Fibroblast of the conjunctiva (primary cell): ENCODE measurements around the gene DEAF1.

ENCODE experiments used
- DNase-seq: peaks from one replicate; pipeline ENCODE4 v3.0.0-alpha.2; 2010; ENCODE audit warnings: low read depth

DEAF1 gene

GRCh38 chr11:721247-721740 is 26.3 kb upstream of the DEAF1 start:
- no peak for DNase-seq

DNA sequence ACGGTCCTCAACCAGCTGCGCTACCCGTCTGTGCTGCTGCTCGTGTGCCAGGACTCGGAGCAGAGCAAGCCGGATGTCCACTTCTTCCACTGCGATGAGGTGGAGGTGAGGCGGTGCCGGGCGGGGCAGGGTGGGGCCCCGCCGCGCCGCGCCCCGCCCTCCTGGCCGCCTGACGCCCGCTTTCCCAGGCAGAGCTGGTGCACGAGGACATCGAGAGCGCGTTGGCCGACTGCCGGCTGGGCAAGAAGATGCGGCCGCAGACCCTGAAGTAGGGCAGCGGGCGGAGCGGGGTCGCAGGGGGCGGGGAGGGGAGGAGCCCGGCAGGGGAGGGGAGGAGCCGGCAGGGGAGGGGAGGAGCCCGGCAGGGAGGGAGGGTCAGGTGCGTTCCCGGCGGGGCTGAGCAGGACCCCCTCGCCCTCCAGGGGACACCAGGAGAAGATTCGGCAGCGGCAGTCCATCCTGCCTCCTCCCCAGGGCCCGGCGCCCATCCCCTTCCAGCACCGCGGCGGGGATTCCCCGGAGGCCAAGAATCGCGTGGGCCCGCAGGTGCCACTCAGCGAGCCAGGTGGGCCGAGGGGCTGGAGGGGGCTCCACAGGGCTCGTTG is 25.7 kb upstream of the DEAF1 start:
- DNase-seq: no peak

DNA sequence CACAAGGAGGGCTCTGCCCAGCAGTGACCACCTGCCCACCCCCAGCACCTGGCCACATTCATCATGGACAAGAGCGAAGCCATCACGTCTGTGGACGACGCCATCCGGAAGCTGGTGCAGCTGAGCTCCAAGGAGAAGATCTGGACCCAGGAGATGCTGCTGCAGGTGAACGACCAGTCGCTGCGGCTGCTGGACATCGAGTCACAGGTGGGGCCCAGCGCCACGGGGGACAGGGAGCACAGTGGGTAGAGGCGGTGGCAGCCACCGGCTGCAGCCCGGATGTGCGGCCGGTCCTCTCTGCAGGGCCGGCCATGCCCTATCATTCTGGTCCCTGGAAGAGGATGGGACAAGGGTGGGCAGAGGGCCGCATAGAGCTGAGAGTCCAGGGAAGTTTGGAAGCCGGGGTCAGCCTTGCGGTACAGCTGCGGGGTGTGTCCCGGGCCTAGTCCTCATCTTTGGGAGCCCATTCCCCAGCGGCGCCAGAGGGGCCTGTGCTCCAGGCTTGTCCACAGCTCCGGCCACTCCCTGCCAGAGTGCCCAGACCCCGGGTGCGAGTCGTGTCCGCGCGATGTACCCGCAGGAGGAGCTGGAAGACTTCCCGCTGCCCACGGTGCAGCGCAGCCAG is 25.1 kb upstream of the DEAF1 start:
- DNase-seq: no peak

DNA sequence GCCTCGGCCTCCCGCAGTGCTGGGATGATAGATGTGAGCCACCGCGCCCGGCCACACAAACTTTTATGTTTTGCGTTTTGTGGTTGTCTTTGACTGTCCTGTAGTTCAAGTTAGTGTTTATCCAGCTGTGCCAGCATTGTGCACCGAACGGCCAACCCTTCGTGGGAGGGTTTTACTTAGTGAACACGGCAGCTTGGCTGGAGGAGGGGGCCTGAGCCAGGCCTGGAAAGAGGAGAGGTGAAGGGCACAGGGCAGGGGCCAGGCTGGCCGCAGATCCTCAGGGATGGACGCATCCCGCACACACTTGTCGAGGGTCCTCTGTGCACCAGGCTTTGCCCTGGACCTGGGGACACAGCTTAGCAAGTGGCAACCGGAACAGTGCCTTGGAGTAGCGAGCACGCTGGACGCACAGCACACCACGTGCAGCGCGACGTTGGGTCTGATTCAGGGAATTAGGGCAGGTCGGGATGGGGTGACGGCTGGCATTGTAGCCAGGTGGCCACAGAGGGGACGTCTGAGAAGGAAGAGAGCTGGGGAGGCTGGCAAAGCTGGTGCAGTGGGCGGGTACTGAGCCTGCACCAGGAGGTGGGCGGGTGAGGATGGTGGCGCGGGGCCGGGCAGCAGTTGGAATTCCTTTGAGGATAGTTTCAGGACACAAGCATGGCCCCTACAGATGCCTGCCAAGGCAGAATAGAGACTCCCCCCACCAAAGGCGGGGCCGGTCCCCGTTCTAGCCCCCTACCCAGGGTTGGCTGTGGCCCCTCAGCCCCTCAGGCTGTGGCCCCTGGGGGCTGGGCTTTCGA is 24.4 kb upstream of the DEAF1 start:
- DNase-seq: no peak

DNA sequence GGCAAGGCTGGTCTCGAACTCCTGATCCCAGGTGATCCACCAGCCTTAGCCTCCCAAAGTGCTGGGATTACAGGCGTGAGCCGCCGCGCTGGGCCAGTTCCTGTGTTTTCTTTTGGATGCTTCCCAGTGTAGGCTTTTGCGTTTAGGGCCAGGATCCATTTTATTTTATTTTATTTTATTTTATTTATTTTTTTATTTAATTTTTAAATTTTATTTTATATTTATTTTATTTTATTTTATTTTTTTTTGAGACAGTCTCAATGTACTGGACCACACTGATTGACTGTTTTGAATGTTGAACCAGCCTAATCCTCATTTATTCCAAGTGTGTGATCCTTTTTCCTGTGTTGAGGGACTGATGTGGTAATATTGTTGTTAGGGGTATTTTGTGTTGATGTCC is 19.4 kb upstream of the DEAF1 start:
- no peak for DNase-seq

DNA sequence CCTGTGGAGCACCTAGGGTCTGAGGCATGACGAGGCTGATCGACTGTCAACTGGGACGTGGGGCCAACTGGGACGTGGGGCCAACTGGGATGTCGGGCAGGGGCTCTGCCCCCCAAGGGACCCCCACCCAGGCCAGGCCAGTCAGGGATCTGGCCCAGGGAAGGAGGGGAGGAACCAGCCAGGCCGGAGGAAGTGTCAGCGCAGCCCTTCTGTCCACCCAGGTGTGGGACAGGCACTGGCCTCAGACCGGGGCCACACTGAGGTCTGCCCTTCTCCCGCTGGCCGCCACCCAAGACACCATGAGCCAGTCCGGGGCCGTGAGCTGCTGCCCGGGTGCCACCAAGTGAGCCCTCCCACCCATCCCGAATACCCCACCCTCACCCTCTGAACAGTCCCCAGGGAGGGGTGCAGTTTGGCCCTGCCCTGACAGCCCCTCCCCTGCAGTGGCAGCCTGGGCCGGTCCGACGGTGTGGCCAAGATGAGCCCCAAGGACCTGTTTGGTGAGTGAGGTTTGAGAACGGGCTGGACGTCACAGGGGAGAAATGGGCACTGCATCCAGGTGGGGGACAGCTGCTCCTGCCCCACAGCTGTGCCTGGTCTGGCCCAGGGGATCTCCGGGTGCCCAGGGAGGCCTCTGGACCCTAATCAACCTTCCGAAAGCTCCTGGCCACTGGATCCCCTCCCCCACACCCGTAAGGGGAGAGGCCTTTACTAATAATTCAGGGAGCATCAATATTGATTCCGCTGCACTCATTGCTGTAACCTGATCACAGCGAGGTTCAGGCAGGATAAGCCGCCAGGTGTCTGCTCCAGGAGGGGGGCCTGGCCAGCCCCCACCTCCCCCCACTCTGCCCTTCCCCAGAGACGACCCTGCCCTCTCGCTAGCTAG is 14.3 kb upstream of the DEAF1 start:
- DNase-seq: no peak

DNA sequence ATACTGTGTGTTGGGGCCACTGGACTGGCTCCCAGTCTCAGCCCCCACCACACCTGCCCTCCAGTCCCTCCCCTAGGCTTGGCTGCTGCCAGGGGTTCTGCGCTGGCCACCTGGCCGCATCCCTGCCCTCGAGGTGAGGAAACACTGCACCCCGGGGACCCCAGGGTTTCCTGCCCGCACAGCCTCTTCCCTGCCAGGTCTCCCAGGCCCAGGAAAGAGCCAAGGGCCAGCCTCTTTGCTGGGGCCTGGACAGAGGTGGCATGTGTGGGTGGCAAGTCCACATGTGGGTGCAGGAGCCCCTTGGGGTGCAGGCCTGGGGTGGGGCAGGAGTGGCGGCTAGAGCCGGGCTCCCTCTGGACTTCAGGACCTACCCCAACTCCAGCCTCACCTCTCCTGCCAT is 13.5 kb upstream of the DEAF1 start:
- no peak for DNase-seq

GRCh38 chr11:707817-708420 is 12.9 kb upstream of the DEAF1 start:
- DNase-seq: no peak

GRCh38 chr11:706957-707816 is 12.2 kb upstream of the DEAF1 start:
- DNase-seq: peak; percentile 17

DNA sequence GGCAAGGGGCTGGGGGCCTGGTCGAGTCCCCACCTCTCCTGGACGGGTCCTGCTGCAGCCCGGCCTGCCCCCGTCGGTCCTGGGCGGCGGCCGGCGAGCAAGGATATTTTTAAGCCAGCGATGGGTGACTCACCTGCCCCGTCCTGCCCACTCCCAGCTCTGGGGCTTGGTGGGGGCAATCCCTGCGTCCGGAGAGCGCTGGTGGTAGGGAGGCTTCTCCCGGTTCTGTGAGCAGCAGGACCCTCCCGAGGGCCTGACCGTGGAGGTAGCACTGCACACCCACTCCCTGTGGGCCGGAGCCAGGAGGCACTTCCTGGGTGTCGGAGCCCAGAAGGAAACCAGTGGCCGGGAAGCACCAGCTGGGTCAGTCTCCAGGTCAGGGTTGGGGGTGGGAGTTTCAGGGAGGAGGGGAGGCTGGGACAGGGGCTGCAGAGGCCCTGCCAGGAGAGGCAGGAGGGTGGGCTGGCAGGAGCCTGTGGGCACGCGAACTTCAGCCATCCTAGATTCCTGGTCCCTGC is 11.5 kb upstream of the DEAF1 start:
- peak; percentile 13 for DNase-seq

GRCh38 chr11:705646-706438 is 10.8 kb upstream of the DEAF1 start, which contains the start of gene EPS8L2:
Gene EPS8L2, plus strand, starts transcription at chr11:706231. Its CDS starts 3,177 bp downstream, at chr11:709408.
- no peak for DNase-seq

GRCh38 chr11:704781-705645 is 10.0 kb upstream of the DEAF1 start:
- DNase-seq: no peak

DNA sequence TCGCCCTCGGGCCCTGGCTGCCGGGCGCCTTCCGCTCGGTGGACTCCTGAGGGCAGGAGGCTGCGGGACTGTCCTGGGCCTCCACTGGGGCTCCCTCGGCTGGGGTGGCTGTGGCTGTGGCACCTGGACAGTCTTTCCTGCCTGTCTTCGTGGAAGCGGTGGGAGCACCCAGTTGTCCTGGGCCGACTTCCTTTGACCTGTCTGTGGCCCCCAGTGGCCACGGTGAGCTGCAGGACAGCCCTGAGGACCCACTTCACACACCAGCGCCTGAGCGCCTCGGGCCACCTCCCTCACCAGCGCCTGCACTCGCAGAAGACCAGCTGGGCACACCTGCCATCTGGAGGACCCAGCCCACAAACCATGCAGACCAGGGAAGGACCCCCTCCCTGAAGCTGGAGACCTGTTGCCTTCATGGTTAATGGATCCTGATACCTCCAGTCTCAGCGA is 9.2 kb upstream of the DEAF1 start:
- DNase-seq: no peak

- no peak for DNase-seq
Observed at GRCh38 chr11:703506-703905, 8.5 kb upstream of the DEAF1 start.

DNA sequence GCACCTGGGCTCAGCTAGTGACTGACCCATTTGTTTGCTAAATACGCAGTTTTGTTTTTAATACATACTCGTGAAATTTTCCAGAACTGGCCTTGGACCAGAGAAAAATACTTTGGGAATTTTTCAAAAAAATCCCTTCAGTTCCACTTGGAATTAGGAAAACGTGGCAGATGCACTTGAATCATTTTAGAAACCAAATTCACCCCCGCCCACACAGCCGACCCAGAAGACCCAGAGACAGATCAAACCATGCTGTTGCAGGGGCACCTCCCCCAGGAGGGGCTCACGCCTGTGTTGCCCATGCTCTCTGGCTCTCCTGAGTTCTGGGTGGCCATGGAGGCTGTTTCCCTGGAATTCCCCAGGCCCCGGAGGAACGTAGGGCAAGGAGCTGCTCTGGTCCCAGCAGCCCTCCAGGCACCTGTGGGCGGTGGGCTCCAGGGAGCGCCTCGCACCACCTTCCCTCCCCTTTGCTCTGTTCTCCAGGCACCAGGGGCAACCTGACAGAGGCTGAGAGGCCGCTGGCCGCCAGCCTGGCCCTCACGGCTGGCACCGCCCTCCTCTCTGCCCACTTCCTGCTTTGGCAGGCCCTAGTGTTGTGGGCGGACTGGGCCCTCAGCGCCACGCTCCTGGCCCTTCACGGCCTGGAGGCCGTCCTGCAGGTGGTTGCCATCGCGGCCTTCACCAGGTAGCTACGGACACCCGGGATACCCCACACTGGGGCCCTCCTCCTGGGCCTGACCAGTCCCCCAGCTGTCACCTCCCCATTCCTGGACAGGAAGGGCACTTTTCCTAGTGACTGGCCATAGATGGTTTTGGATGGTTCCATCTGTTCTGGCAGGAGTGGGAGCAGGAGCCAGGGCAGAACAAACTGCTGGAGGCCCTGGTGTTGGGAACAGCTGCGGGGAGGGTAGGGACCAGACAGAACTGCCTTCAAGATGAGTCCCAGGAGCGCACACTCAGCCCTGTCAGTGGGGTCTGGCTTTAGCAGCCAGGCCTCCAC is 7.7 kb upstream of the DEAF1 start:
- no peak for DNase-seq

DNA sequence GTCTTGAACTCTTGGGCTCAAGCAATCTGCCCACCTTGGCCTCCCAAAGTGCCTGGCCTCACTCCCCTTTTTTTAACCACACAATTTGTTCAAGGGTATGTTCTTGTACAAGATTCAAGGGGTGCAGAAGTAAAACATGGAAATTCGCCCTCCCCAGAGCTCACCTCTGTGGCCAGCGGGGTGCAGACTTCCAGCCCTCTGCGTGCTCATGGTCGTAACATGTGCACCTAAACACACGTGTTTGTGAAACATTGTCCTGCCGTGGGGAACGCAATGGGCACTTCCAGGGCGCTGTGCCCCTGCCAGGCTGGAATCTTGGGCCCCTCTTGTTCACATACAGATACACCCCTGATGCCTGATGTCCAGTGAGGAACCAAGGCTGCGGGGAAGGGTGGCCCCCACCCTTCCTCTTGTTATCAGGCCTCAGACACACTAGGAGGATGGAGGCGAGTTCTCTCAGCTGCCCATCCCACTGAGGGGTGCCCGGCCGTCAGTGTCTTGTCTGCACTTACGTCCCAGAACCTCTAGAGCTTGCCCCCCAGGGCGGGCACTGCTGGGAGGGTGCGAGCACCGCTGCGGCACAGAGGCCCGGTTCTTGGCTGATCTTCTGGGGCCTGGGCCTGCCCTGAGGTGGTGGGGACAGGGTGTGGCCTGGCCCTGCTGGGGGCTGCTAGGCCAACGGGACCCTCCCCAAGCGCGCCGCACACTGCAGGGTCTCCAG is 6.9 kb upstream of the DEAF1 start:
- no peak for DNase-seq

GRCh38 chr11:699753-700152 is 4.7 kb upstream of the DEAF1 start:
- no peak for DNase-seq
